Measurements from ENCODE around the gene MTMR4. TPM values are rescaled to one million over a fixed set of nuclear protein-coding genes. Genes with fewer than 3 reads are reported as not detected.

MTMR4 gene
- total RNA-seq = 17.9 and 20.3 TPM in 2 replicates

DNA sequence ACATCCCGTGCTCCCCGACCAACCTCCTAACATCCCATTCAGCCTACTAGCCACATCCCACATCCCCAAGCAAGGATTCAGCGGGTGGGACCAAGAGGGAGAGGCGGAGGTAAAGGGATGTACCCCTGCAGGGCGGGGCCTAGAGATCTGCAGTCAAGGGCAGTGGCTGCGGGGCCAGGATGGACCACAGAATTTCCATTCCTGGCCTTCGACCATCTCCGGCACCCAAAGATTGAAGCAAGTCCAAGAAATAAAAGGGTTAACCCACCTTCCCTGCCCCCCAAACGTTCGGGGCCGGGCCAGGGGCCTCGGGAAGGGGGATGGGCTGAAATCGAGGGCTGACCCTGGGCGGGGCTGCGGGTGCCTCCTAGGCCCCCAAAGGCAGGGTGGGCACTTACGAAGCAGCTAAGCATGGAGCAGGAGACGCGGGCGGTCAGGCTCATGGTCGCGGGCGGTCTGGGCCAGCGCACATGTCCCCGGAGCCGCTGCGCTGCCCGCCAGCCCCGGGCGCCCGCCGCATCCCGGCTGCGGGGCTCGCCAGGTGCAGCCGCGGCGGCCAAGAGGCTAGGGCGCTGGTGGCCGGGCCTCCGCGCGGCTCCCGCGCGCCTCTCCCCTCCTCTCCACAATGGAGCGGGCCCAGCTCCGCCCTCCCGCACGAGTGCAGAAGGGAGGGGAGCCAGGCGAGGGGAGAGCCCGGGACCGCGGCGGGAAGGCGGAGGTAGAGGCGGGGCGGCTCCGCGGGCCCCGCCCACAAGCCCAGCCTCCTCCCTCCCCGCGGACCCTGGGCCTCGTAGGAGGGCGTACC is at the start of gene MTMR4:
Gene MTMR4 (minus strand): TSS at position 674 of the 805 bp plus-strand sequence. CDS start 231 bp downstream, at position 443.

GRCh38 chr17:58487589-58488427 is 26.6 kb downstream of the MTMR4 start, which contains the start of gene HSF5:
TSS of gene HSF5 (minus strand) at chr17:58488408. CDS start at chr17:58488274, 134 bp downstream.

Other genes starting within 250 kb of the MTMR4 start
- gene MPO, start 233.7 kb downstream of the MTMR4 start, total RNA-seq = not detected in 2 replicates
- 0.32 TPM in 1 of 2 replicates, not detected in the other for gene TSPOAP1, start 185.8 kb downstream of the MTMR4 start, total RNA-seq
- gene SUPT4H1, start 162.4 kb downstream of the MTMR4 start, total RNA-seq = 30.5 and 40.5 TPM in 2 replicates
- 0.32 TPM in 1 of 2 replicates, not detected in the other for gene RNF43, start 97.1 kb downstream of the MTMR4 start, total RNA-seq
- gene HSF5, start 26.2 kb downstream of the MTMR4 start, total RNA-seq = not detected in 2 replicates
- not detected in 2 replicates for gene TEX14, start 177.4 kb upstream of the MTMR4 start, total RNA-seq
- gene RAD51C, start 178.0 kb upstream of the MTMR4 start, total RNA-seq = 11.4 and 32.9 TPM in 2 replicates
- 0.32 and 0.54 TPM in 2 replicates for gene PPM1E, start 241.2 kb upstream of the MTMR4 start, total RNA-seq